HG02623 (cell line): ENCODE data around the gene CPED1.
"Not testable (repeated sequence)": the region's sequence is repeated elsewhere in the genome, so short reads cannot be mapped to it uniquely, and the experiment has no call there.

Experiments used
- ATAC-seq: cut with Tn5 transposase; IDR thresholded peaks from one replicate; pipeline ENCODE4 v1.9.1; 2021; ENCODE audit warnings: moderate library complexity; ENCODE audit not compliant: unreplicated experiment

The CPED1 gene

DNA sequence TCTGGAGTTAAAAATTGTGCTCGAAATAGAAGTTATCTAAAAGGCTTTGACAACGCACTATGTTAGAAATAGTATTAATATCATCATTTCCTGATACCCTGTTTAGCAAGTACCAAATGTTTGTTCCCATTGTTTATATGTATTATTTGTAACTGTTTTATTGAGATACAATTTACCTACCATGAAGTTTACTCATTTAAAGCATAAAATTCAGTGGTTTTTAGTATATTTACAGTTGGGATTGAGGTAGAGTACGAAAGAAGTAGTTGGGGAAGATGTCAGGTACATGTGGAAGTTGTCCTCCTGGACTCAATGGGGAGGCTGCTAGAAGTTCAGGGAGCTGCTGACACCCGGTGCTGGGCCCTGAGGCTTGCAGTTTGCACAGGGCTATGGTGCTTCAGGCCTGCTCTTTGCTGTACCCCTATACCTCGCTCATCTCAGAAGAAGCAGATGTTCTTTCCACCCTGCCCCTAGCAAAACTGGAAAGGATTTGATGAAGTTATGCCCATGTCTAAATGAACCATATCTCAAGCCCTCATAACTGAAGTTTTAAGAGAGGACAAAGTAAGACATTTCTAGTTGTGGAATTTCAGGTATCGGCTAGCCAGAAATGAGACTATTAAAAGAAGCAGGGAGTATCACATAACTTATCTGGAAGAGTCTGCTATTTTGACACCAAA, 315.1 kb downstream of the CPED1 start:
- no peak for ATAC-seq

DNA sequence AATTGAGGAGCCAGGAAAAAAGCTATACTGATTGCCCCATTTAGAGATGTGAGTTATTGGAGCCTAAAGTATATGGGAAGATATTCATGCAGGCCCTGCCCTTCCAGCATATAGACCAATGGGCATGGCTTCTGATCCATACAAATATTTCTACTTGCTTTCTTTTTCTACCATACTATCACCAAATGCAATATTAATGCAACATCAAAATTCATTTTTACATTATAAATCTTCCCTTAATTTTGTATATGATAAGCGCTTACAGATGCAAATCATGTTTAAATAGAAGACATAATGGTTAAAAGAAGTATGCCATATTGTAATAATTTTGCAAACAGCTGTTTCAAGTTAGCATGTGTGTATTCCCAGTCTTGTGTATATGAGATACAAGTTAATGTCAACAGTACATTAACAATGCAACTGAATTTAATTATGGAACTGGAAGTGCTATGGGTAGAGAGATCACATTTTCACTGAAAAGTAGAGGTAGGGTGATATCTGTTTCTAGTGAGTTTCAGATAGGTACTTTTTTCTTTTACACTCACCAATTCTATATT, 315.7 kb downstream of the CPED1 start:
- no peak for ATAC-seq

DNA sequence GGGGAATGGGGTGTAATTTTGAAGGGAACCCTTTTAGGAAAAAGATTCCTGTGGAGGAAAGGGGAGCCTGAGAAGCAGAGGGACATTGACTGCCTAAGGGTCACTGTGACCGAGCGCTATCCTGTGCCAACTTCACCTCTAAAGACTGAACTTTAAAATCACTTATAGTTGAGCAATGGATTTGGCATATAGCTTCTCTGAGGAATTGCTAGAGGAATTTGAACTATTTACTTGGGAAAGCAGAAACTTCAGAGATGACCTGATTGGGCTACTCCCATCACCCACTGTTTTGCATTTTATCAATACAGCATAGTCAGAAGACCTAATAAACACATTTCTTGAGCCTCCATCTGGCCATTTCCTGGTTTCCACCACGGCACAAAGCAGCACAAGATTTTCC, 316.6 kb downstream of the CPED1 start:
- ATAC-seq = no peak

DNA sequence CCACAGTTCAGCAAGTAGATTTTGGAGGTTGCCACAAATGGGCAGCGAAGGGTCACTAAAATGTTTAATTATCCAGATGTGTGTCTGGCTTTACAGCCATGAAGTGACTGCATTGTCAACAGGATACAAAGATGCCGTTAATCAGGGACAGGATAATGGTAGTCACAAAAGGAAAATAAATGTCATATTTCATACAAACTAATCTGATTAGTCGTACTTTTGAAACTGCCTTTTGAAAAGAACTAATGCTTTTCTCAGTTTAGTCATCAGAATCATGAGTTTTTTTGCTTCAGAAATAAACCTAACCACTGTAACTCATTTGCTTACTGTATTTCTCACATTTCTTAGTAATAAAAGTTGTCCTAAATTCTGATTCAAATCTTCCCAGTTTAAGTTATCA, 318.1 kb downstream of the CPED1 start:
- no peak for ATAC-seq

DNA sequence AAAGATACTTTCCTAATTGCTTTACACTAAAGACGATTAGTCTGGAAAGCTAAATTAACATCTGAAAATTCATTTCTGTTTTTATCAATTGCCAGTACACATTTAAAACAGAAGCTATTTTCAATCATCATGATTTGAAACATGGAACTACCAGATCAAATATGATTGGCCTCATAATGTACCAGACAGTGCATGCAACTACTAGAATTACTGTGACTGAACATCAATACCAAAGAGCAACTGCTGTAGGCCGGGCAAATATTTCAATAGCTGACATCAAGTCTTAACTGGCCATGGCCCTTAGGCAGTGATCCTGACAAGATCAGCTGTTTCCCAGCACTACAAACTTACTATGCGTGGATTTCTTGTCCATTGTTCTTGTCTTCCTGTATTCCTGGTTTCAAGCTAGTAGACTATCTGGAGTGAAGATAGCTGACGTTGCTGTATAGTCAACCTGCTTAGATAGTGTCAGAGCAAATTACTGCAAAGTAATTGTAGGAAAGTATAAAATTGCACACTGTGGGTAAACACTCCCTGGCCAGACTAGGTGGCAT, 318.6 kb downstream of the CPED1 start:
- no peak for ATAC-seq

DNA sequence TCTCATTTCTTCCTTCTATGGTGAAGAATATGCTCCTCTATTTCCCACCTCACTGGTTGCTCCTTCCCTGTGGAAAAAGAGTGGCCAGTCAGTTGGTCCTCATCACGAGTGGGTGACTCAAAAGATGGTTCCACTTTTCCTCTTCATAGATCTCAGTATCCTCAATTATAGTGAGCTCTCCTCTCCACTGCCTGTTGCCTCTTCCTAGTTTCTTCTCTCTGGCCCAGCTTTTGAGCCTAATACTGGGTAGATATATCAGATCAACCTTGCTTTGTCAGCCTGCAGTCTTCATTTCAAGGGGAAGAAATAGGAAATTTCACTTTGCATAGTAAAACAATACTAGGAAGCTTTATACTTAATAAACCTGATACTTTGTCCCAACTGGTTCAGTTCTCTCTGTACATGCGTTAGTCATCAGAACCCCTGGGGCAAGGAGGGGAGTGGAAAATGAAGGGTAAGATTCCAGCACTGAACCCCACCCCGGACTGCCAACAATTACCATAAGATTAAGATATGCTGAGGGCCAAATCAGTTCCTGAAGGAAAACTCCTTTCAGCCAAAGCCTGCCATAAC, 324.8 kb downstream of the CPED1 start:
- ATAC-seq = no peak

DNA sequence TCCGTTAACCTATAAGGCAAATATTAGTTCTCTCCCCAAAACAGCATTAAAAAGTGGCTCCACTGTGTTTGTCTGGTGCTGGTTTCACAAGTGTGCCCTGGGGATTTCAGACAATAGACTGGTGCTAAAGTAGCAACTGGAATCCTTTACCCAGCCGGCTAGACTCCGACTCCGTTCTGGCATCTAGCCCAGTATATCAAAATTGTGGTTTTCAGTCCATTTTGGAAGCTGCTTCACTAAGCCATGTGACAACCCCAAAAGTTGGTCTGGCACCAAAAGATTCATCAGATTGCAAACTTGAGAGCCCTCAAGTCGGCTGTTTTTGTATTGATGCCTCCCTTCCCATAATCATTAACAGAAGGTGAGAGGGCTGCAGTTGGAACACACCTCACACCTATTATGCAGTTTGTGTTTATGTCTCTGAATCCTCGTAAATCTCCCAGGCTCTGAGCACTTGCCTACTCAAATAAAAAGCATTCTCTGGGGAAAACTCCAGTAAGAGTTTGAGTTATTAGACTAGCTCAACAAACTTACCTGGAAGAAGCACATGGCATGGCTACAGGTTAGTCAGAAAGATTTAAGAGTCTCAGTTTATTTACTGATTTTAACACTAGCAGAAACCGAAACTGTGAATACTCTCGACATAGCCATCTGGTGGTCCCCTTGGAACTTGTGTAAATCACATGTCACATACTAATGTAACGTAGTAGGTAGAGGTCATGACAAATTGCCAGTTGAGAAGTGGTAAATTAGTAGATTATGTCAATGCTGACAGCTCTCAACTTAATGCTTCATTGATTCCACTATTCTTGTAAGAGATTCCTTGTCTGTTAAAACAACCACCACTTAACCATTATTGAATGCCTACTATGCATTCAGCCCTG, 325.5 kb downstream of the CPED1 start:
- ATAC-seq = peak; percentile 88

DNA sequence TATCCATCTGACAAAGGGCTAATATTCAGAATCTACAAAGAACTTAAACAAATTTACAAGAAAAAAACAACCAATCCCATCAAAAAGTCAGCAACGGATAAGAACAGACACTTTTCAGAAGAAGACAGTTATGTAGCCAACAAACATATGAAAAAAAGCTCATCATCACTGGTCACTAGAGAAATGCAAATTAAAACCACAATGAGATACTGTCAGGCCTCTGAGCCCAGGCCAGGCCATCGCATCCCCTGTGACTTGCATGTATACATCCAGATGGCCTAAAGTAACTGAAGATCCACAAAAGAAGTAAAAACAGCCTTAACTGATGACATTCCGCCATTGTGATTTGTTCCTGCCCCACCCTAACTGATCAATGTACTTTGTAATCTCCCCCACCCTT, 326.7 kb downstream of the CPED1 start:
- ATAC-seq = not testable (repeated sequence)

DNA sequence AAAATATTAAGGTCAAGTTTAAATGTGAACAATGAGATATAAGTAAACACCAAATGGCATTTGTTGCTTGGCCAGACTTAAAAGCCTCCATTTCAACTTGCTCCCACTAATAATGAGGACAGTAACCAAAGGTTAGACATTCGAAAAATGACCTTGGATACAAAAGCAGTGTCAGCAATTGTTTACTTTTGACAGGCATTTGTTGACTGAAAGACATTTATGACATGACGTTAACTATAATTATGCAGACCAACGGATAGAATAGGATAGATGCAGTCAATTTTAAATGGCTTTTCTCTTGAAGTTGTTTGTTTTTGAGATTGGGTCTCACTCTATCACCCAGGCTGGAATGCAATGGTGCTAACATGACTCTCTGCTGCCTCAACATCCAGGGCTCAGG, 333.9 kb downstream of the CPED1 start:
- no peak for ATAC-seq

DNA sequence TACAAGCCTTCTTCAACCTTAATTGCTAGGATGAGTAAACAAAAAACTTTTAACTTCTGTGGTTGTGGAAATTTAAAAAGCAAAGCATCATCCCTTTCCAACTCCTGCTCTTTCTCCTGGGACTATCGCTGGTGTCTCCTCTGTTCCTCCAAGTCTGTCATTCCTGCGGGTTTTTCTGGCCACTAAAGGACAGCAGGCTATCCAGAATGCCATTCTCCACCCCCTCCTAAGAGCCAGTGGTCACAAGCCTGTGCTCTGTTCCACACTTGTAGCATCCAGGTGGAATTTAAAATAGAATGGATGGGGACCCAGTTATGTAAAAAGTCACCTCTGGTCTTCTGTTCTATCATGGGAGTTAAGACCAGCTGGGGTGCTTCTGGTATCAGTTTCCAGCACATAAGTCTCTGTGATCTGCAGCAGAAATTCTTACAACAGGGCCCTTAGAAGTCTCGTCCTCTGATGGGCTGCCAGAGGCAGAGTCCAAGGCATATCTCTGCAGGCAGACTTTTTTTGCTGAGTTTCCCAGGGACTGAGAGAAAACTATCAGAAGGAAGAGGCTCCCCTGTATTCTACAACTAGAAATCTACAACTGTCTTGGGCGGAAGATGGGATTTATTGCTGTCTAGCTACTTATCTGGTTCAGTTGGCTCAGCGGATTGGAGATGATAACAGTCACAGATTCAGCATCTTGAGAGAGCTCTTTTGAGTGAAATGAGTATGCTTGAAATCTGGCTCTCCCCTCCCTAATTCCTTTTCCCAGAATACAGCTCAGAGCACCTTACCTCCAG, 335.2 kb downstream of the CPED1 start:
- ATAC-seq = no peak

DNA sequence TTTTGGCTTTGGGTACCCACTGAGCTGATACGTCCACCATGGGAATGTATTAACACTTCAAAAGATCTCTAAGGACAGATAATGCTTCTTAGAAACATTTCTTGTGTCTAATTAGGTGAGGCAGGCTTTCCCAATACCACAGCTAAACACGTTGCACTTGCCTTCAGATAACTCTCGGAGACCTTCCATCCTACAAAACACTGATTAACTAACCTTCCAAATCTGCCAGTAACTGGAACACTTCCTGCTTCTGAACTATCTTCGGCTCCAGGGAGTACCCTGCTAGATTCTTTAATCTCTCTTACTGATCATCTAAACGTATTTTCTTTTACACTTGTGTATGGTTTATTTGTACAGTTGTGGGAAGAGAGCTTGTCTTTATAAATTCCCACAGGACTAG, 339.2 kb downstream of the CPED1 start:
- ATAC-seq = no peak

DNA sequence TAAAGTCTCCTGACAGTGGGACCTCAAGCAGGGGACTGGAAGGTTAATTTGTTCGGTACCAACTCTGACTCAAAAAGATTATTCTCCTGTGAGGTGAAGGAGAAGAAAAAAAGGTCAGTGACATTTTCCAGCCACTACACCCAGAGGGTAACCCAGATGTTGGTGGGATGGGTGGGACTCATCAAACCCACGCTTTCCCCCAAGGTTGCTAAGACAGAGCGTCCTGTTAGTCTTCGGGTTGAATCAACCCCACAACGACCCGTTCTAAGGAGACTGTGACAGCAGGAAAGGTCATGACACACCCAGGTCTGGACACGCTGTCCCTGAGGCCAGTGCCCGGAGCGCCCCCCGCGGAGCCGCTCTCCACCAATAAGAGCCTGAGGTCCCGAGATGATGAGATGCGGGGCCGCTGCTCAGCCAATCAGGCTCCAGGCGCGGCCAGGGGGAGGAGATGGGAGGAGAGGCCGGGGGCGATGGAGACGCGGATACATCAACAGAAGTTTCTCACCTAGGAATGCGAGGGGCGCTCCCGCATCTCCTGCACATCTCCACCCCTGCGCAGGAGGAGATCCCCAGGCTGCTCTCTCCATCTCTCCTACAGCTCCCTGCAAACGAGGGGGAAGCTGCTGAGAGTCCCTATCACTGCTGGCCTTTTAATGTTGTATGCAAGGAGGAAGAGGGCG, 340.1 kb downstream of the CPED1 start, which contains the start of gene WNT16:
Gene WNT16, plus strand, starts transcription at position 493 of the 683 bp plus-strand sequence. CDS start 293 bp downstream, outside the sequence.
- ATAC-seq = no peak

DNA sequence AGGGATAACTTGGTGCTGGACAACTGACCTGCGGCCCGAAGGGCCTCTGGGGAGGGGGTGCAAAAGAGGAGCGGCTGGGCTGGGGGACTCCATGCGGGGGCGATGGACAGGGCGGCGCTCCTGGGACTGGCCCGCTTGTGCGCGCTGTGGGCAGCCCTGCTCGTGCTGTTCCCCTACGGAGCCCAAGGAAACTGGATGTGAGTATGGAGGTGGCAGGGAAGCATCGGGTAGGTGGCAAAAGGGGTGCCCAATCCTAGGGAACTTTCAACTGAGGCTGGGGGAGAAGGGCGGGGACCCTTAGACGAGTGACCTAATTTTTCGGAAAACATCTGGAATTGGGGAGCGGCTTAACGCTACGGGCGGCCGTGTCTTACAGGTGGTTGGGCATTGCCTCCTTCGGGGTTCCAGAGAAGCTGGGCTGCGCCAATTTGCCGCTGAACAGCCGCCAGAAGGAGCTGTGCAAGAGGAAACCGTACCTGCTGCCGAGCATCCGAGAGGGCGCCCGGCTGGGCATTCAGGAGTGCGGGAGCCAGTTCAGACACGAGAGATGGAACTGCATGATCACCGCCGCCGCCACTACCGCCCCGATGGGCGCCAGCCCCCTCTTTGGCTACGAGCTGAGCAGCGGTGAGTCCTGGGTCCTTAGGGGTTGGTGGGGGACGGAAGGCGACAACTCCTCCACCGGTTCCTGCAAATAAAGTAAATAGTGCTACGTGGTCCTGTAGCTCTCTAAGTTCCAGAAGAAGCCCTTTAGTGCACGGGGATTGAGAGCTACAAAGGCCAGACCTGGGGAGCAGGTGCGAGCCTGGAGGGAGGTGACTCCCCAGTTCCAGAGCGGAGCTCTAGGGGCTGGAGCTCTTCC, 340.9 kb downstream of the CPED1 start:
- peak; percentile 64 for ATAC-seq

DNA sequence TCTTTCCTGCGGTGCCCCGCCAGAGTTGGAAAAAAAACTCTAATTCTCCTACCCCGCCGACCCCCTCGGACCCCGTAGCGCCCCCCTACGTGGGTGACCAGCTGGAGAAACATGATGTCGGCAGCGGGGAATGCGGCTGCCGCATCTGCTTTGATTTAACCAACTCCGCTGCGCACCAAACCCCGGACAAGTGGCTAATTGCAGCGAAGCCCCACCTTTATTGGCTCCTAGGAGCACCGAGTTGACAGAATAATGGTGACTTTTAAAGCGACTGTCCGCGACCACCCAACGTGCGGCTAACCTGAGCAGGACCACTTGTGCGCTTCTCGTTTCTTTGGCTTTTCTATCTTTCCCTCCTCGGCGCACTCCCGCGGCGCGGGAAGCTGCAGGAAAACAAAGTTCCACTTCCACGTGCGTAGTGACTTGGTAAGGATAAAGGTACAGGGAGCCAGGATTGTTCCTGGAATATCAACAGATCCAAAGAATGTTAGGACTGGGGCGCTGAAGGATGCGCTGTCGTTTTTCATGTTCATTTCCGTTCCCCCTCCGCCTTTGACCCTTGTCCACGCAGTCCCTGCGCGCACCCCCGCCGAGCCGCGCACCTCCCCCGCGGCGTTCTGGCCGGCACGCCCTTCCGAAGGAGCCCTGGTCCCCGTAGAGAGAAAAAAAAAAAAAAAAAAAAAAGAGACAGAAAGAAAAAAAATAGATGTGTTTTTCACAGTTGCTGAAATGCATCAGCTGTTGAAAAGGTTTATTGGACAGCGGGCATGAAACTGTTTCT, 341.7 kb downstream of the CPED1 start:
- ATAC-seq = peak; percentile 17

DNA sequence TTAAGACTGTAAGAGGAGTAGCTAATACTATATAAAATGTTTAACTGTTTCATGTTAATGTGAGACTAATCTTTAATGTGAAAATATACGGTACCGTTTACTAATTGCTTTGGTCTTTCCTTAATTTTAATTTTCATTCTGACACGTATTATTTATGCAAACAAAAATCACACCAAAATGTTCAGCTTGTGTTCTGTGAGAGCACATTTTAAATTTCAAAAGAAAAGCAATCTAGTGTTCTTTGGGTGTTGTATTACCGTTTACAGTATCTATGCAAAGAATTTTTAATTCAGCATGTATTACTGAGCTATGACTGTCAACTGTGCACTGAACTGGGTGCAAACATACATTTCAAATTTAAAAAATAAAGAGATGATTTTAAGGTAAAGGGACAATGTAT, 342.5 kb downstream of the CPED1 start:
- no peak for ATAC-seq

DNA sequence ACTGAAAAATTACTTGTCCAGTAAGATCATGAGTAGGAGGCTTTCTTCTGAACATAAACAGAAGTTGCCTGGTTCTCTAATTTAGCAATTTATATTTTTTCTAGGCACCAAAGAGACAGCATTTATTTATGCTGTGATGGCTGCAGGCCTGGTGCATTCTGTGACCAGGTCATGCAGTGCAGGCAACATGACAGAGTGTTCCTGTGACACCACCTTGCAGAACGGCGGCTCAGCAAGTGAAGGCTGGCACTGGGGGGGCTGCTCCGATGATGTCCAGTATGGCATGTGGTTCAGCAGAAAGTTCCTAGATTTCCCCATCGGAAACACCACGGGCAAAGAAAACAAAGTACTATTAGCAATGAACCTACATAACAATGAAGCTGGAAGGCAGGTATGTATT, 343.1 kb downstream of the CPED1 start:
- ATAC-seq = no peak

DNA sequence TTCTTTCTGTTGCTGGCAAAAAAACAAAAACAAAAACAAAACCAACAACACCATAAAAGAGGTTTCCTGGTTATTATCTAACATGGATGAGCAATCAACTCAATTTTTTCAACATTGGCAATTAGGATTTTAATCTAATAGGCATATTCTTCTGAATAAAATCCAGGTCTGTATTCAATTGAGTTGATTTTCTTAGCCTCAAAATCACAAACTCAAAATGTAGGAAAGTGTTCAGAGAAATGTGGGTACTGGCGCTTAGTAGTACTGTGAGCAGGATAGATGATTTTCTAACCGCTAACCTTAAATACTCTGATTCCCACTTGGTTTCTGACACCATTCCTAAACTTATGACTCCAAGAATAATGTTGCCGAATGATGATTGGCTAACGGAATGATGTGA, 345.9 kb downstream of the CPED1 start:
- no peak for ATAC-seq
